Adipocyte (in vitro differentiated cells): ENCODE measurements around the gene ALDOC.
"Not testable (repeated sequence)": the region's sequence is repeated elsewhere in the genome, so short reads cannot be mapped to it uniquely, and the experiment has no call there.

Experiments
- DNase-seq: peaks from one replicate; pipeline ENCODE4 v3.0.0-alpha.2; 2015; ENCODE audit warnings: low read depth
- H3K27me3 ChIP-seq: replicated peaks from 2 replicates; pipeline ENCODE4 v1.7.0; 2013; ENCODE audit warnings: mild to moderate bottlenecking, low read length, moderate library complexity; ENCODE audit not compliant: control insufficient read depth, insufficient read depth
- H3K36me3 ChIP-seq: 2 replicates; pipeline ENCODE4 v1.7.0; 2013; ENCODE audit warnings: low read length, mild to moderate bottlenecking, moderate library complexity; ENCODE audit not compliant: control insufficient read depth, insufficient read depth, severe bottlenecking
- H3K4me1 ChIP-seq: 2 replicates; pipeline ENCODE4 v1.7.0; 2013; ENCODE audit warnings: mild to moderate bottlenecking, low read length, moderate library complexity; ENCODE audit not compliant: control insufficient read depth, insufficient read depth
- H3K4me3 ChIP-seq: 2 replicates; pipeline ENCODE4 v1.7.0; 2013; ENCODE audit warnings: mild to moderate bottlenecking, low read length, moderate library complexity
- H3K9ac ChIP-seq: 2 replicates; pipeline ENCODE4 v1.7.0; 2013; ENCODE audit warnings: mild to moderate bottlenecking, low read length, moderate library complexity
- H3K9me3 ChIP-seq: 2 replicates; pipeline ENCODE4 v1.7.0; 2013; ENCODE audit warnings: mild to moderate bottlenecking, low read length, moderate library complexity; ENCODE audit not compliant: control insufficient read depth

ALDOC gene

GRCh38 chr17:28579526-28579925 is 2.8 kb upstream of the ALDOC start:
- no peaks in the 10 kb centered on the region for H3K9me3 ChIP-seq
- DNase-seq: no peak
- peaks cover 7% of the 10 kb centered on the region for H3K4me1 ChIP-seq
- H3K27me3 ChIP-seq: no peaks in the 10 kb centered on the region
- H3K4me3 ChIP-seq: no peak overlapping the region
- H3K9ac ChIP-seq: no peak overlapping the region
- peaks cover 15% of the 10 kb centered on the region for H3K36me3 ChIP-seq

GRCh38 chr17:28578246-28579195 is 1.8 kb upstream of the ALDOC start:
- no peaks in the 10 kb centered on the region for H3K27me3 ChIP-seq
- H3K36me3 ChIP-seq: peaks cover 5% of the 10 kb centered on the region
- no peak for DNase-seq
- peaks cover 7% of the 10 kb centered on the region for H3K4me1 ChIP-seq
- H3K9me3 ChIP-seq: no peaks in the 10 kb centered on the region
- no peak overlapping the region for H3K9ac ChIP-seq
- no peak overlapping the region for H3K4me3 ChIP-seq

- Histone ChIP-seq H3K9me3 (no peaks in the 10 kb centered on the region), H3K27me3 (no peaks in the 10 kb centered on the region), H3K4me3 (no peak overlapping the region), H3K36me3 (peaks cover 3% of the 10 kb centered on the region), H3K4me1 (peaks cover 11% of the 10 kb centered on the region), H3K9ac (no peak overlapping the region)
- DNase-seq: no peak
These were observed 750 bp upstream of the ALDOC start for GRCh38 chr17:28577466-28577824.

- H3K4me1 ChIP-seq: peaks cover 19% of the 10 kb centered on the region
- not testable (repeated sequence) for H3K36me3 ChIP-seq, H3K27me3 ChIP-seq, H3K4me3 ChIP-seq, H3K9ac ChIP-seq, H3K9me3 ChIP-seq, DNase-seq
These were observed 679 bp downstream of the ALDOC start for GRCh38 chr17:28576016-28576415.

GRCh38 chr17:28575126-28575795 is 1.4 kb downstream of the ALDOC start:
- no peak overlapping the region for H3K4me3 ChIP-seq
- H3K27me3 ChIP-seq: no peaks in the 10 kb centered on the region
- H3K9ac ChIP-seq: no peak overlapping the region
- no peak for DNase-seq
- peaks cover 22% of the 10 kb centered on the region for H3K4me1 ChIP-seq
- H3K9me3 ChIP-seq: no peaks in the 10 kb centered on the region
- peaks cover 3% of the 10 kb centered on the region for H3K36me3 ChIP-seq

GRCh38 chr17:28574526-28574925 is 2.2 kb downstream of the ALDOC start:
- Histone ChIP-seq H3K9ac (no peak overlapping the region), H3K36me3 (peaks cover 3% of the 10 kb centered on the region), H3K4me1 (peaks cover 25% of the 10 kb centered on the region), H3K9me3 (no peaks in the 10 kb centered on the region), H3K4me3 (no peak overlapping the region), H3K27me3 (no peaks in the 10 kb centered on the region)
- no peak for DNase-seq

- Histone ChIP-seq H3K36me3 (peaks cover 3% of the 10 kb centered on the region), H3K27me3 (no peaks in the 10 kb centered on the region), H3K4me1 (peaks cover 25% of the 10 kb centered on the region), H3K9me3 (no peaks in the 10 kb centered on the region), H3K9ac (no peak overlapping the region), H3K4me3 (no peak overlapping the region)
- DNase-seq: no peak
These were observed 2.7 kb downstream of the ALDOC start for GRCh38 chr17:28573966-28574480.

- Histone ChIP-seq H3K9me3 (no peaks in the 10 kb centered on the region), H3K36me3 (peaks cover 2% of the 10 kb centered on the region), H3K9ac (no peak overlapping the region), H3K4me3 (no peak overlapping the region), H3K27me3 (no peaks in the 10 kb centered on the region), H3K4me1 (peaks cover 25% of the 10 kb centered on the region)
- DNase-seq: no peak
These were observed 3.2 kb downstream of the ALDOC start for GRCh38 chr17:28573521-28573920.

- H3K4me3 ChIP-seq: no peak overlapping the region
- DNase-seq: no peak
- H3K27me3 ChIP-seq: no peaks in the 10 kb centered on the region
- no peaks in the 10 kb centered on the region for H3K36me3 ChIP-seq
- H3K4me1 ChIP-seq: peaks cover 25% of the 10 kb centered on the region
- no peak overlapping the region for H3K9ac ChIP-seq
- no peaks in the 10 kb centered on the region for H3K9me3 ChIP-seq
These were observed 3.7 kb downstream of the ALDOC start for GRCh38 chr17:28573040-28573380.

- no peaks in the 10 kb centered on the region for H3K27me3 ChIP-seq
- peaks cover 25% of the 10 kb centered on the region for H3K4me1 ChIP-seq
- peak overlapping the region; percentile 92 for H3K4me3 ChIP-seq
- no peaks in the 10 kb centered on the region for H3K9me3 ChIP-seq
- peaks cover 4% of the 10 kb centered on the region for H3K36me3 ChIP-seq
- H3K9ac ChIP-seq: peak overlapping the region; percentile 90
- DNase-seq: no peak
These were observed 4.2 kb downstream of the ALDOC start for GRCh38 chr17:28572259-28573039.
